Coronary artery (tissue), 2 donors: ENCODE data around the gene ABHD6.

Experiments
- DNase-seq: peaks from one replicate; pipeline ENCODE4 v3.0.0-alpha.2; 2017; ENCODE audit warnings: low spot score
- H3K27ac ChIP-seq, 2 donors: fragments of 200-600 bp; sonication (generic); one replicate each; pipeline ENCODE4 v1.5.1; 2016 to 2019
- H3K4me3 ChIP-seq: fragments of 200-600 bp; sonication (generic); 2 replicates; pipeline ENCODE4 v1.5.1; 2016; ENCODE audit warnings: mild to moderate bottlenecking, moderate library complexity
- TF ChIP-seq, protein P1 (sequence below): fragments of 200-600 bp; sonication (generic); IDR thresholded peaks from one replicate; pipeline ENCODE4 v1.5.1; 2019; ENCODE audit warnings: antibody characterized with exemption

Gene ABHD6

DNA sequence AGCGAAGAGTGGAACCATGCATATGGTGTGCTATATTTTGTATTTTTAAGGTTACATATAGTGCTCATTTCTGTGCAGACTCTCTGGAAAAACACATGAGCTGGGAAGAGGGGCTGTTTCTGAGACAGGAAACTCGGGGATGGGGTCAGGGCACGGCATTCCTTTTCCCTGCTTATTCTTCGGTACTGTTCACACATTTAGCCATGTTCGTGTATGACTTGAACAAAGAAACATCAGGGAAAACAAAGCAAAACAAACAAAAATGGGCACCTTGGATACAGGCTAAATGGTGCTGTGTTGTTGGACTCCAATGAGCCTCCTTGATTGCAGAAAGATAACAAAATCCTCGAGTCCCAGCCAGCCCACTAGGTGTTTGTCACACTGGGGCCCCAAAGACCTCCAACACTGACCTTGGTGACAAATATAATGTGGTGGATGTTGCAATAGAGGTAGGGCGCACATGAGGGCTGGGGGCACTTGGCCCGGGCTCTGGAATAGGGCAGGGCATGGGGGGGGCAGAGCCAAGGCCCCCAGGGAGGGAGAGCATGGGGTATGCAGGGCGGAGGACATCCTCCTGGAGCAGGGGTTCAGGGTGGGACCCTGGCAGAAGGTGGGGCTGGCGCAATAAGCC lies 46.1 kb upstream of the ABHD6 start:
- H3K4me3 ChIP-seq = no peak overlapping the region
- TF ChIP-seq, protein P1, sequence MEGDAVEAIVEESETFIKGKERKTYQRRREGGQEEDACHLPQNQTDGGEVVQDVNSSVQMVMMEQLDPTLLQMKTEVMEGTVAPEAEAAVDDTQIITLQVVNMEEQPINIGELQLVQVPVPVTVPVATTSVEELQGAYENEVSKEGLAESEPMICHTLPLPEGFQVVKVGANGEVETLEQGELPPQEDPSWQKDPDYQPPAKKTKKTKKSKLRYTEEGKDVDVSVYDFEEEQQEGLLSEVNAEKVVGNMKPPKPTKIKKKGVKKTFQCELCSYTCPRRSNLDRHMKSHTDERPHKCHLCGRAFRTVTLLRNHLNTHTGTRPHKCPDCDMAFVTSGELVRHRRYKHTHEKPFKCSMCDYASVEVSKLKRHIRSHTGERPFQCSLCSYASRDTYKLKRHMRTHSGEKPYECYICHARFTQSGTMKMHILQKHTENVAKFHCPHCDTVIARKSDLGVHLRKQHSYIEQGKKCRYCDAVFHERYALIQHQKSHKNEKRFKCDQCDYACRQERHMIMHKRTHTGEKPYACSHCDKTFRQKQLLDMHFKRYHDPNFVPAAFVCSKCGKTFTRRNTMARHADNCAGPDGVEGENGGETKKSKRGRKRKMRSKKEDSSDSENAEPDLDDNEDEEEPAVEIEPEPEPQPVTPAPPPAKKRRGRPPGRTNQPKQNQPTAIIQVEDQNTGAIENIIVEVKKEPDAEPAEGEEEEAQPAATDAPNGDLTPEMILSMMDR = no peak
- no peak overlapping the region for H3K27ac ChIP-seq
- no peak for DNase-seq

DNA sequence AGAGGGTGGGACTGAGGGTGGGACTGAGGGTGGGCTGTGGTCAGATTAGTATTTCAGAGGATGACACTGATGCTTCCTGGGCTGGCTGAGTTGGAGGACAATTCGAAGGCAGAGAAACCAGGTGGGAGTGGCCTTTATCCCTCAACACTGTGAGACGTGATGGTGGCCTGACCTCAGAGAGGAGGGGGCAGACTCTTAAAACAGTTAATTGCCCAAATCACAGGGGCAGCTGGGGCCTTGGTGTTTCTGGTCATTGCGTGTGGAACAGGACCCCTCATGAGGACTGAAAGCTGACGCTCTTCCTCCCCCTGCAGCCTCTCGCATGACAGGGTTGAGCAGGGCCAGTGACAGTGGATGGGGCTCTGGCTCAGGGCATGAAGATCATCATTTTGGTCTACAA lies 45.5 kb upstream of the ABHD6 start:
- H3K4me3 ChIP-seq = no peak overlapping the region
- H3K27ac ChIP-seq = no peak overlapping the region
- DNase-seq = no peak
- TF ChIP-seq, protein P1 = no peak

DNA sequence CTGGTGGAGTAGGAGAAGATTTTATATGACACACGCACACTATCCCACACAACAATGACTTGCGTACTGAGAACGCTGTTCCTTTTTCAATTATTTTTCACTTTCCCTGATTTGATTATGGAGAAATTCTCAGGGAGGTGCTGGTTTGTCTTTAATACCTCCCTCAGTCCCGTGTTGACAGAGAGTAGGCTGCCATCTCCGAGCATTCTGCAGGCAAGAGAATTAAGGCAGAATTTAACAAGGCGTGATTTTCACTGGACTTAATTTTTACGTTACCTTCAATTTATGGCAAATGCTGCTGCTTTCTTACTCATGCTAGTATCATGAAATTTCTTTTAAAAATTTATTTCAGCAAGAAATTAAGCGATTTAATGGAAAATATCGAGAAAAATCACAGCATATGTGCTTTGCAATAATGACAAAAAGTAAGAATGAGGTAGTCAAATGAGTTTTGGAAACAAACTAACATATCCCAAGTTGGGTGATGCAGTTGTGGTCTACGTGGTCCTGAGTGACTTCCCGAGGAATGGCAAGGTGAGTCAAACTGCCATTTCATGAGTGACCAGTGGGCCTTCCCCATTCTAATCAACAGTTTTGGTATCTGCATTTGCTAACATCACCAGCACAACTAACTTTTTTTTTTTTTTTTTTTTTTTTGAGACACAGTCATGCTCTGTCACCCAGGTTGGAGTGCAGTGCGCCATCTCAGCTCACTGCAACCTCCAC lies 43.7 kb upstream of the ABHD6 start:
- no peak overlapping the region for H3K27ac ChIP-seq
- TF ChIP-seq, protein P1 = no peak

DNA sequence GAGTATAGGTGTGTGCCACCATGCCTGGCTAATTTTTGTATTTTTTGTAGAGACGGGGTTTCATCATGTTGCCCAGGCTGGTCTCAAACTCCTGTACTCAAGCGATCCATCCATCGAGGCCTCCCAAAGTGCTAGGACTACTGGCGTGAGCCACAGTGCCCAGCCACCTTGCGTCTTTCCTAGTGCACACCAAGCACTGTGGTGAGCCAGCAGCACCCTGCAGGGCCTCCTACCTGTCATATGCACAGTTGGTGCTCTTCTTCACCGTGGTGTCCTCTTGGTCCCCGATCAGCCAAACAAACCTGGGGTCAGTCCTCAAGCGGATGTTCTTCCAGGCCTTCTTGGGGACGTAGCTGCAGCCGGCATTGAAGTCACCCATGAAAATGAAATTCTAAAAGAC lies 40.0 kb upstream of the ABHD6 start:
- DNase-seq = no peak
- H3K27ac ChIP-seq = peak overlapping the region in 1 of 2 donors; percentile 56
- TF ChIP-seq, protein P1 = no peak
- H3K4me3 ChIP-seq = no peak overlapping the region

More for the DNA sequence above, 43.7 kb upstream of the ABHD6 start:
- DNase-seq = no peak
- no peak overlapping the region for H3K4me3 ChIP-seq

DNA sequence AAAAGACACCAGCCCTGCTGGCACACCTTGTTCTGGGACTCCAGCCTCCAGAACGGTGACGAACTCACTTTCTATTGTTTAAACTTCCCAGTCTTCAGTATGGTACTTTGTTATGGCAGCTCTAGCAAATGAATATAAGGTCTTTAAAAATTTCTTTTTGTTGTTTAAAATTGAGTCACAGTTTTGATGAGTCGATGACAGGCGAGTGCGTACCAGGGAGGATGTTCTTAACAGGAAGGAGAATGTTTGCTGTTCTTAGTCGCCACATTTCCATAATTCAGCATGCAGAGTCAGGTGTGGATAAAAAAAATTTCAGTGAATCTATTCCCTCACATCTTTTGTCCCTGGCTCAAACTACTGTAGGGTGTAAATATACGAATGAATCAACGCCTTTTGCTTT lies 39.2 kb upstream of the ABHD6 start:
- TF ChIP-seq, protein P1 = no peak
- no peak overlapping the region for H3K4me3 ChIP-seq
- peak overlapping the region in 1 of 2 donors; percentile 56 for H3K27ac ChIP-seq
- no peak for DNase-seq

DNA sequence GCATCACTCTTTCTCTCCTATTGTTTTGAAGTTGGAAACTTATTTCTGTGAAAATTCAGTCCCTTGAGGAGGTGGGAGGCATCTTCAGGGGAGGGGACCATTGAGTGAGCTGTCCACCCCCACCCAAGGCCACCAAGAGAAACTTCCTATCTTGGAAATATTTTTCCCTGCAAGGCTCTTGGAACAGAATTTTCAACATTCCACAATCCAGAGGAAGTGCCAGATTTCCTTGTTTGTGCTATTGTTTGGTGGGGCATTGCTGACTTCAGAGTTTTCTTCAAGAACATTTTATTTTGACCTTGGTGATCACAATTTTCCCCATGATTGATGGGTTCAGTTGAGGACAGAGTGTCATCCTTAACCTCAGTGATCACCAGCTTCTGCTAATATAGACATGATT lies 38.8 kb upstream of the ABHD6 start:
- no peak for DNase-seq
- TF ChIP-seq, protein P1 = no peak
- no peak overlapping the region for H3K27ac ChIP-seq
- H3K4me3 ChIP-seq = no peak overlapping the region
